ENCODE data around the gene DCDC2C. TPM values are rescaled to one million over a fixed set of nuclear protein-coding genes. Genes with fewer than 3 reads are reported as not detected.

The DCDC2C gene
- total RNA-seq, 4 donors from 2014 or later = 0.19 to 4.0 TPM; not detected in 2

GRCh38 chr2:3753561-3753960 is 50.2 kb downstream of the DCDC2C start:
- Histone ChIP-seq H3K27me3 (peaks cover 8% of the 10 kb centered on the region), H3K4me3 (no peak overlapping the region), H3K4me1 (no peaks in the 10 kb centered on the region), H3K9me3 (no peaks in the 10 kb centered on the region), H3K36me3 (no peaks in the 10 kb centered on the region), H3K27ac (no peak overlapping the region)
- 89% methylated on average over 6 of the region's 8 CpGs; no CpG with 5 or more reads in 1 of the 2 donors for WGBS, 2 donors (ENCODE audit: low coverage in 1 of 2)
- ATAC-seq = no peak
- TF ChIP-seq POLR2A (IDR thresholded peaks at IDR 0.05) (no peak), CTCF (IDR thresholded peaks at IDR 0.05) (no peak), POLR2AphosphoS5 (IDR thresholded peaks at IDR 0.05) (no peak), EP300 (IDR thresholded peaks at IDR 0.05) (no peak)

GRCh38 chr2:3754280-3754679 is 50.9 kb downstream of the DCDC2C start:
- no peaks in the 10 kb centered on the region for H3K36me3 ChIP-seq
- TF ChIP-seq CTCF (IDR thresholded peaks at IDR 0.05) (peak in 1 of 4 experiments; percentile 20), EP300 (IDR thresholded peaks at IDR 0.05) (no peak)
- peaks cover 13% of the 10 kb centered on the region for H3K27me3 ChIP-seq
- no peaks in the 10 kb centered on the region for H3K9me3 ChIP-seq
- ATAC-seq = no peak
- H3K4me3 ChIP-seq = no peak overlapping the region
- 20 to 39% methylated on average over 2 to 5 of the region's 5 CpGs for WGBS, 2 donors (ENCODE audit: low coverage in 1 of 2)
- no peak overlapping the region for H3K27ac ChIP-seq
- H3K4me1 ChIP-seq = no peaks in the 10 kb centered on the region

DNA sequence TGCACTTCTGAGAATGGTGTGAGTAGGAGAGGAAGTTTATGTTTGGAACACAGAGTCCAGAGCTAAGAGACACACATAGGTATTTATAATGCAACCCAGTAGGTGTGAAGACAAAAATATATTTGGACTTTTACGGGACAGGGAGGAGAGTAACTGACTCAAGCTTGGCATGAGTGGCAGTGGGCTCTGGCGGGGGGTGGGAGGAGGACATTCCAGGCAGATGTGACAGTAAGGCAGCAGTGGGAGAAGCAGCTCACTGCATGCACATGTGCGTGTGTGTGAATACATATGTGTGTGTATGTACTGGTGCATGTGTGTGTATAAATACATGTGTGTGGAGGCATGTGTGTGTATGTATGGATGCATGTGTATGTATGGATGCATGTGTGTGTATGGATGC is 51.4 kb downstream of the DCDC2C start:
- no peaks in the 10 kb centered on the region for H3K9me3 ChIP-seq
- TF ChIP-seq POLR2A (IDR thresholded peaks at IDR 0.05) = no peak
- no peak for TF ChIP-seq POLR2AphosphoS5 (IDR thresholded peaks at IDR 0.05)
- no peak for TF ChIP-seq EP300 (IDR thresholded peaks at IDR 0.05)
- no peak for TF ChIP-seq CTCF (IDR thresholded peaks at IDR 0.05)
- H3K36me3 ChIP-seq = no peaks in the 10 kb centered on the region
- 56 to 78% methylated on average over 3 of the region's 3 CpGs for WGBS, 2 donors (ENCODE audit: low coverage in 1 of 2)
- H3K4me3 ChIP-seq = no peak overlapping the region
- H3K27me3 ChIP-seq = peaks cover 13% of the 10 kb centered on the region
- H3K4me1 ChIP-seq = no peaks in the 10 kb centered on the region
- no peak for ATAC-seq
- no peak overlapping the region for H3K27ac ChIP-seq

GRCh38 chr2:3755277-3755676 is 51.9 kb downstream of the DCDC2C start:
- Histone ChIP-seq H3K4me3 (no peak overlapping the region), H3K36me3 (no peaks in the 10 kb centered on the region), H3K4me1 (no peaks in the 10 kb centered on the region), H3K27ac (no peak overlapping the region), H3K27me3 (peaks cover 13% of the 10 kb centered on the region), H3K9me3 (no peaks in the 10 kb centered on the region)
- ATAC-seq = no peak
- TF ChIP-seq EP300 (IDR thresholded peaks at IDR 0.05) (no peak), CTCF (IDR thresholded peaks at IDR 0.05) (no peak), POLR2AphosphoS5 (IDR thresholded peaks at IDR 0.05) (no peak), POLR2A (IDR thresholded peaks at IDR 0.05) (no peak)
- 83 to 86% methylated on average over 3 of the region's 3 CpGs for WGBS, 2 donors (ENCODE audit: low coverage in 1 of 2)

DNA sequence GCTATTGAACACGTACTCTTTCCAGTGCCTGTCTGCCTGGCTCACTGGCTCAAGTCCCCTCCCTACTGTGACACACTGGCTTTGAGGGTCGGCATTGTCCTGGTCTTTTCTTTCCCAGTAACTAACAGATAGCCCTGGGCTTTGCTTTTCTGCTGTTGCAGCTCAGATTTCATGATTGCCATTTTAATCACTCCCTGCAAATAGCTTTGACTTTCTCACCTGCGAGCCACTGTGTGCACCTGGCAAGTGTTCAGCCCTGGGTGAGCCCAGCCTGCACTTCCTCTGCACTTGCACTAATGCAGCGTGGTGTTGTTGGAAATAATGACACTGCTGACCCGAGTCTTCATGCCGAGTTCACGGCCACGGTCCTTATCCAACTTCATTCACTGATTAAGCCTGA is 52.9 kb downstream of the DCDC2C start:
- Histone ChIP-seq H3K27ac (no peak overlapping the region), H3K4me1 (no peaks in the 10 kb centered on the region), H3K27me3 (peaks cover 13% of the 10 kb centered on the region), H3K9me3 (no peaks in the 10 kb centered on the region), H3K36me3 (no peaks in the 10 kb centered on the region), H3K4me3 (no peak overlapping the region)
- TF ChIP-seq POLR2AphosphoS5 (IDR thresholded peaks at IDR 0.05) (no peak), CTCF (IDR thresholded peaks at IDR 0.05) (no peak), POLR2A (IDR thresholded peaks at IDR 0.05) (no peak), EP300 (IDR thresholded peaks at IDR 0.05) (no peak)
- no peak for ATAC-seq
- WGBS, 2 donors (ENCODE audit: low coverage in 1 of 2) = 21 to 41% methylated on average over 7 to 8 of the region's 8 CpGs
